ENCODE data around the gene UBALD1.
"Not testable (repeated sequence)": the region's sequence is repeated elsewhere in the genome, so short reads cannot be mapped to it uniquely, and the experiment has no call there.

Gene UBALD1

GRCh38 chr16:4574919-4575705 lies 39.6 kb downstream of the UBALD1 start:
- no peak for DNase-seq
- intact Hi-C loops (cut with DNase I): no loop called here

- DNase-seq; intact Hi-C loops (cut with DNase I): not testable (repeated sequence)
These were observed 40.8 kb downstream of the UBALD1 start for GRCh38 chr16:4573926-4574325.

GRCh38 chr16:4572715-4573114 lies 42.0 kb downstream of the UBALD1 start:
- intact Hi-C loops (cut with DNase I): no loop called here
- no peak for DNase-seq

GRCh38 chr16:4570688-4571321 lies 43.9 kb downstream of the UBALD1 start:
- no peak for DNase-seq
- intact Hi-C loops (cut with DNase I): no loop called here

DNA sequence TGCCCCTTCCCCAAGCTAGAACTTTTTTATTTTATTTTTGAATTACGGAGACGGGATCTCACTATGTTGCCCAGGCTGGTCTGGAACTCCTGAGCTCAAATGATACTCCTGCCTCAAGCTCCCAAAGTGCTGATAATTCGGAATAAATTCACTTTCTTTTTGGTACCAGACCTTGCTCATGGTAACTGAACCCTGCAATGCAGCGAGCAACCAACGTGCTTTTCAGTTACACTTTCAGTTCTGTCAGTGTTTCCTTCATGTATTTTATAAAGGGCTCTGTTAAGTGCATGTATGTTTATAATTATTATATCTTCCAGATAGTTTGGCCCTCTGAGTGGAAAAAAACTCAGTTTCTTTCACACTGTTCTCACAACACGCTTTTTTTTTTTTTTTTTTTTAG lies 44.6 kb downstream of the UBALD1 start:
- intact Hi-C loops (cut with DNase I): no loop called here
- no peak for DNase-seq

- no peak for DNase-seq
- intact Hi-C loops (cut with DNase I): no loop called here
These were observed 48.5 kb downstream of the UBALD1 start for GRCh38 chr16:4566144-4566543.

DNA sequence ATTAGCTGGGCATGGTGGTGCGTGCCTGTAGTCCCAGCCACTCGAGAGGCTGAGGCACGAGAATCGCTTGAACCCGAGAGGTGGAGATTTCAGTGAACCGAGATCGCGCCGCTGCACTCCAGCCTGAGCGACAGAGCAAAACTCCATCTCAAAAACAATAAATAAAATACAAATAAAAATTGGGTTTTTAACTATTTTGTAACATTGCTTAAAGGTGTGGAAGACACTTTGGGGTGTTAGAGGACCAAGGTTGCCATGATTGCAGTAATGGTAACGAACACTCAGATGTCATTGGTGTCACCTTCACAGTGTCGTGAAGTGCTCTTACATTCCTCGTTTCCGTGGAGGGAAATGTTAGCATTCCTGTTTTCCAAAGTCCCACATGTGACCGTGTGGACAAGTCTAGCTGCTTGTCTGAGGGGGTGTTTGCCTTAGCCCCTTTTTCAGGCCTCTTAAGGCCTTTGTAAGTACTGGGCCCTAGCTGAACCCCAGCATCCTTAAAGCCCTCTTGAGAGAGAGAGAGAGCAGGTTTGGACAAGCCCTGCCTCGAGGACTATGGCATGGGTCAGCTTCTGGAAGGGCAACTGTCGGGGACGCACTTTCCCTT lies 49.9 kb downstream of the UBALD1 start:
- intact Hi-C loops (cut with DNase I): no loop called here
- DNase-seq: no peak

- intact Hi-C loops (cut with DNase I): no loop called here
- DNase-seq: peak in 40 of 42 donors; percentile 24 to 79 (median 56)
These were observed 53.1 kb downstream of the UBALD1 start for GRCh38 chr16:4561596-4561995.
